Fibroblast of lung (primary cell): ENCODE results near the gene SCYGR3. TPM values are rescaled to one million over a fixed set of nuclear protein-coding genes. Genes with fewer than 3 reads are reported as not detected.

Experiments
- DNase-seq, 2 donors: peaks; one replicate each; pipeline versions ENCODE4 v3.0.0 to v3.0.0-alpha.2; 2010; ENCODE audit warnings: low read depth in 2 of 2
- H2AFZ ChIP-seq: 2 replicates; pipeline ENCODE4 v1.5.1; 2012; ENCODE audit warnings: low read length, control low read depth, inconsistent platforms
- H3K27ac ChIP-seq: 2 replicates; pipeline ENCODE4 v1.5.1; 2011; ENCODE audit warnings: low read length, control low read depth; ENCODE audit not compliant: insufficient read depth
- H3K27me3 ChIP-seq: 2 replicates; pipeline ENCODE4 v1.5.1; 2011; ENCODE audit warnings: mild to moderate bottlenecking, low read length; ENCODE audit not compliant: control insufficient read depth, insufficient read depth
- H3K36me3 ChIP-seq: 2 replicates; pipeline ENCODE4 v1.5.1; 2011; ENCODE audit warnings: low read length; ENCODE audit not compliant: control insufficient read depth, insufficient read depth
- H3K4me1 ChIP-seq: 2 replicates; pipeline ENCODE4 v1.5.1; 2011; ENCODE audit warnings: low read length; ENCODE audit not compliant: control insufficient read depth, insufficient read depth; ENCODE audit errors: extremely low read depth
- H3K4me2 ChIP-seq: 2 replicates; pipeline ENCODE4 v1.5.1; 2011; ENCODE audit warnings: low read length, control low read depth; ENCODE audit not compliant: insufficient read depth; ENCODE audit errors: extremely low read depth
- H3K4me3 ChIP-seq, 4 experiments: fragments of 200-600 bp in 1 of 4; sonication (generic) in 1 of 4; replicated peaks in 1 of 4; 2 replicates each; pipeline ENCODE4 v1.5.1; 2011 to 2016; ENCODE audit warnings: low read length in 4 of 4, low read depth in 3 of 4, mild to moderate bottlenecking in 3 of 4, control low read depth in 2 of 4, inconsistent platforms in 1 of 4, mixed read lengths in 1 of 4; ENCODE audit not compliant: insufficient read depth in 1 of 4; ENCODE audit errors: control extremely low read depth in 1 of 4
- H3K79me2 ChIP-seq: 2 replicates; pipeline ENCODE4 v1.5.1; 2012; ENCODE audit warnings: mild to moderate bottlenecking, low read length, inconsistent platforms; ENCODE audit not compliant: control insufficient read depth, insufficient read depth
- H3K9ac ChIP-seq: 2 replicates; pipeline ENCODE4 v1.5.1; 2011; ENCODE audit warnings: mild to moderate bottlenecking, low read length, control low read depth; ENCODE audit not compliant: insufficient read depth
- H3K9me3 ChIP-seq: 2 replicates; pipeline ENCODE4 v1.5.1; 2012; ENCODE audit warnings: low read depth, low read length; ENCODE audit not compliant: control insufficient read depth, insufficient read depth
- H4K20me1 ChIP-seq: 2 replicates; pipeline ENCODE4 v1.5.1; 2011; ENCODE audit warnings: low read length; ENCODE audit not compliant: control insufficient read depth, insufficient read depth; ENCODE audit errors: extremely low read depth
- CTCF ChIP-seq, 2 donors: IDR thresholded peaks in 1 of 2; conservative IDR thresholded peaks in 1 of 2; 1 replicate in 1 of 2; 2 replicates in 1 of 2; pipeline ENCODE4 v1.5.1; 2011 to 2012; ENCODE audit warnings: low read length in 2 of 2, control low read depth in 1 of 2, inconsistent platforms in 1 of 2, low read depth in 1 of 2, mild to moderate bottlenecking in 1 of 2
- EZH2 ChIP-seq: IDR thresholded peaks from 2 replicates; pipeline ENCODE4 v1.5.1; 2012; ENCODE audit warnings: low read length, control low read depth, mild to moderate bottlenecking; ENCODE audit errors: missing control alignments
- polyA plus RNA-seq, 2 donors: library from polyadenylated mRNA; depleted of rRNA in 1 of 2; stranded (reverse) in 1 of 2; unstranded in 1 of 2; fragments of >200 nt; gene quantifications; 2 replicates each; pipeline ENCODE4 v1.2.1, GENCODE V29; 2011 to 2012; ENCODE audit warnings: missing spikeins in 1 of 2
- total RNA-seq: library from RNA; depleted of rRNA; stranded (reverse); fragments of >200 nt; gene quantifications from 2 replicates; pipeline ENCODE4 v1.2.1, GENCODE V29; 2014

The SCYGR3 gene
- total and polyA plus RNA-seq, 2 donors (not counting 1 experiment from before 2014, with no cell fraction given), result not detected

- Histone ChIP-seq H3K36me3 (no peaks in the 10 kb centered on the region), H3K4me2 (no peak overlapping the region), H2AFZ (no peak overlapping the region), H3K4me3 (no peak overlapping the region), H3K9me3 (no peaks in the 10 kb centered on the region), H3K27me3 (no peaks in the 10 kb centered on the region), H3K27ac (no peak overlapping the region), H4K20me1 (no peaks in the 10 kb centered on the region), H3K4me1 (no peaks in the 10 kb centered on the region), H3K9ac (no peak overlapping the region), H3K79me2 (no peaks in the 10 kb centered on the region)
- TF ChIP-seq EZH2, result no peak
- TF ChIP-seq CTCF (conservative IDR thresholded peaks at IDR 0.05 in 1 of 2, IDR thresholded peaks at IDR 0.05 in 1 of 2; ENCODE audit: low read depth in 1 of 2, low read length in 2 of 2), result no peak
- DNase-seq, result no peak
These were observed 48.6 kb downstream of the SCYGR3 start for GRCh38 chr2:227566012-227566411.

- no peak overlapping the region for H3K4me2 ChIP-seq
- H3K4me1 ChIP-seq, result no peaks in the 10 kb centered on the region
- no peak overlapping the region for H3K27ac ChIP-seq
- H3K36me3 ChIP-seq, result no peaks in the 10 kb centered on the region
- no peak for DNase-seq
- TF ChIP-seq CTCF (conservative IDR thresholded peaks at IDR 0.05 in 1 of 2, IDR thresholded peaks at IDR 0.05 in 1 of 2; ENCODE audit: low read depth in 1 of 2, low read length in 2 of 2), result no peak
- TF ChIP-seq EZH2, result no peak
- no peak overlapping the region for H2AFZ ChIP-seq
- no peak overlapping the region for H3K4me3 ChIP-seq
- H3K9ac ChIP-seq, result no peak overlapping the region
- H4K20me1 ChIP-seq, result no peaks in the 10 kb centered on the region
- H3K27me3 ChIP-seq, result no peaks in the 10 kb centered on the region
- H3K79me2 ChIP-seq, result no peaks in the 10 kb centered on the region
- H3K9me3 ChIP-seq, result no peaks in the 10 kb centered on the region
These were observed 49.6 kb downstream of the SCYGR3 start for GRCh38 chr2:227565080-227565479.

Other genes with a start within 250 kb of the SCYGR3 start
- gene TM4SF20, start 235.5 kb downstream of the SCYGR3 start, total RNA-seq, result not detected in 2 replicates
- gene TM4SF20, start 235.5 kb downstream of the SCYGR3 start, polyA plus RNA-seq, result 1.3 TPM in 1 of 2 replicates, not detected in the other
- gene SCYGR1, start 226.9 kb downstream of the SCYGR3 start, total RNA-seq, result not detected in 2 replicates
- gene SCYGR1, start 226.9 kb downstream of the SCYGR3 start, polyA plus RNA-seq, result not detected in 2 replicates
- gene AGFG1, start 142.7 kb downstream of the SCYGR3 start, total RNA-seq, result 31.1 and 40.0 TPM in 2 replicates
- gene AGFG1, start 142.7 kb downstream of the SCYGR3 start, polyA plus RNA-seq, result 113 and 128 TPM in 2 replicates
- gene SCYGR2, start 15.9 kb downstream of the SCYGR3 start, total RNA-seq, result not detected in 2 replicates
- not detected in 2 replicates for gene SCYGR2, start 15.9 kb downstream of the SCYGR3 start, polyA plus RNA-seq
- not detected in 2 replicates for gene SCYGR4, start 2.7 kb upstream of the SCYGR3 start, total RNA-seq
- not detected in 2 replicates for gene SCYGR4, start 2.7 kb upstream of the SCYGR3 start, polyA plus RNA-seq
- not detected in 2 replicates for gene SCYGR5, start 52.0 kb upstream of the SCYGR3 start, total RNA-seq
- gene SCYGR5, start 52.0 kb upstream of the SCYGR3 start, polyA plus RNA-seq, result not detected in 2 replicates
- gene SLC19A3, start 103.2 kb upstream of the SCYGR3 start, total RNA-seq, result 0.17 and 1.0 TPM in 2 replicates
- 0.11 and 0.16 TPM in 2 replicates for gene SLC19A3, start 103.2 kb upstream of the SCYGR3 start, polyA plus RNA-seq
- not detected in 2 replicates for gene SCYGR6, start 109.9 kb upstream of the SCYGR3 start, total RNA-seq
- gene SCYGR6, start 109.9 kb upstream of the SCYGR3 start, polyA plus RNA-seq, result not detected in 2 replicates
- not detected in 2 replicates for gene SCYGR7, start 113.5 kb upstream of the SCYGR3 start, total RNA-seq
- gene SCYGR7, start 113.5 kb upstream of the SCYGR3 start, polyA plus RNA-seq, result not detected in 2 replicates
- gene SCYGR8, start 131.1 kb upstream of the SCYGR3 start, total RNA-seq, result not detected in 2 replicates
- not detected in 2 replicates for gene SCYGR8, start 131.1 kb upstream of the SCYGR3 start, polyA plus RNA-seq
- not detected in 2 replicates for gene CCL20, start 199.0 kb upstream of the SCYGR3 start, total RNA-seq
- 0.23 TPM in 1 of 2 replicates, not detected in the other for gene CCL20, start 199.0 kb upstream of the SCYGR3 start, polyA plus RNA-seq